ENCODE results near the gene TAF7.

The TAF7 gene

DNA sequence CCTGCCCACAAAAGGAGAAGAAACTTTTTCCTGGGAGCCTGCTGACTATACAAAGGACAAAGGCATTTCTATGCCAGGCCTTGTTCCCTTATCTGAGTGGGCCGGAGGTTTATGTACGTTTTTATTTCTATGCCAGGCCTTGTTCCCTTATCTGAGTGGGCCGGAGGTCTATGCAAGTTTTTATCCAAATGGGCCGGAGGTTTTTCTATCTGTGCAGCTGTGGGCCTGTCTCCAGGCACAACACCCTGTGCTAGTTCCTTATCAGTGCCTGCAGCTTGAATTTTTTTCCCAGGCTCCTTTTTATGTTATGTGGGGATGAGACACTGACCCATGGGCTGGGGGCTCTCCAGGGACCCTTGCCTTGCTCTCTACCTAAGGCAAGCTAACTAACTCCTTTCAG, 22.2 kb downstream of the TAF7 start:
- no peak overlapping the region for H3K27ac ChIP-seq (replicated peaks)
- TF ChIP-seq POLR2AphosphoS5 (IDR thresholded peaks at IDR 0.05; ENCODE audit: low read depth): no peak
- TF ChIP-seq GABPA (IDR thresholded peaks at IDR 0.05; ENCODE audit: low read depth): no peak
- TF ChIP-seq, protein P1, sequence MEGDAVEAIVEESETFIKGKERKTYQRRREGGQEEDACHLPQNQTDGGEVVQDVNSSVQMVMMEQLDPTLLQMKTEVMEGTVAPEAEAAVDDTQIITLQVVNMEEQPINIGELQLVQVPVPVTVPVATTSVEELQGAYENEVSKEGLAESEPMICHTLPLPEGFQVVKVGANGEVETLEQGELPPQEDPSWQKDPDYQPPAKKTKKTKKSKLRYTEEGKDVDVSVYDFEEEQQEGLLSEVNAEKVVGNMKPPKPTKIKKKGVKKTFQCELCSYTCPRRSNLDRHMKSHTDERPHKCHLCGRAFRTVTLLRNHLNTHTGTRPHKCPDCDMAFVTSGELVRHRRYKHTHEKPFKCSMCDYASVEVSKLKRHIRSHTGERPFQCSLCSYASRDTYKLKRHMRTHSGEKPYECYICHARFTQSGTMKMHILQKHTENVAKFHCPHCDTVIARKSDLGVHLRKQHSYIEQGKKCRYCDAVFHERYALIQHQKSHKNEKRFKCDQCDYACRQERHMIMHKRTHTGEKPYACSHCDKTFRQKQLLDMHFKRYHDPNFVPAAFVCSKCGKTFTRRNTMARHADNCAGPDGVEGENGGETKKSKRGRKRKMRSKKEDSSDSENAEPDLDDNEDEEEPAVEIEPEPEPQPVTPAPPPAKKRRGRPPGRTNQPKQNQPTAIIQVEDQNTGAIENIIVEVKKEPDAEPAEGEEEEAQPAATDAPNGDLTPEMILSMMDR (IDR thresholded peaks at IDR 0.05; ENCODE audit: insufficient read depth, low read length): no peak
- TF ChIP-seq, protein P2, sequence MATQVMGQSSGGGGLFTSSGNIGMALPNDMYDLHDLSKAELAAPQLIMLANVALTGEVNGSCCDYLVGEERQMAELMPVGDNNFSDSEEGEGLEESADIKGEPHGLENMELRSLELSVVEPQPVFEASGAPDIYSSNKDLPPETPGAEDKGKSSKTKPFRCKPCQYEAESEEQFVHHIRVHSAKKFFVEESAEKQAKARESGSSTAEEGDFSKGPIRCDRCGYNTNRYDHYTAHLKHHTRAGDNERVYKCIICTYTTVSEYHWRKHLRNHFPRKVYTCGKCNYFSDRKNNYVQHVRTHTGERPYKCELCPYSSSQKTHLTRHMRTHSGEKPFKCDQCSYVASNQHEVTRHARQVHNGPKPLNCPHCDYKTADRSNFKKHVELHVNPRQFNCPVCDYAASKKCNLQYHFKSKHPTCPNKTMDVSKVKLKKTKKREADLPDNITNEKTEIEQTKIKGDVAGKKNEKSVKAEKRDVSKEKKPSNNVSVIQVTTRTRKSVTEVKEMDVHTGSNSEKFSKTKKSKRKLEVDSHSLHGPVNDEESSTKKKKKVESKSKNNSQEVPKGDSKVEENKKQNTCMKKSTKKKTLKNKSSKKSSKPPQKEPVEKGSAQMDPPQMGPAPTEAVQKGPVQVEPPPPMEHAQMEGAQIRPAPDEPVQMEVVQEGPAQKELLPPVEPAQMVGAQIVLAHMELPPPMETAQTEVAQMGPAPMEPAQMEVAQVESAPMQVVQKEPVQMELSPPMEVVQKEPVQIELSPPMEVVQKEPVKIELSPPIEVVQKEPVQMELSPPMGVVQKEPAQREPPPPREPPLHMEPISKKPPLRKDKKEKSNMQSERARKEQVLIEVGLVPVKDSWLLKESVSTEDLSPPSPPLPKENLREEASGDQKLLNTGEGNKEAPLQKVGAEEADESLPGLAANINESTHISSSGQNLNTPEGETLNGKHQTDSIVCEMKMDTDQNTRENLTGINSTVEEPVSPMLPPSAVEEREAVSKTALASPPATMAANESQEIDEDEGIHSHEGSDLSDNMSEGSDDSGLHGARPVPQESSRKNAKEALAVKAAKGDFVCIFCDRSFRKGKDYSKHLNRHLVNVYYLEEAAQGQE (IDR thresholded peaks at IDR 0.05; ENCODE audit: insufficient replicate concordance, low read depth): no peak
- no peak for TF ChIP-seq SPI1 (IDR thresholded peaks at IDR 0.05; ENCODE audit: borderline replicate concordance, low read depth)
- no peaks in the 10 kb centered on the region for H3K27me3 ChIP-seq (ENCODE audit: insufficient read depth, poor library complexity, severe bottlenecking)
- H3K4me3 ChIP-seq (replicated peaks; ENCODE audit: insufficient read depth, low read length): no peak overlapping the region
- no peak for DNase-seq (ENCODE audit: low read depth in 1 of 2, low spot score in 1 of 2)

- DNase-seq (ENCODE audit: low read depth in 1 of 2, low spot score in 1 of 2): no peak
- Histone ChIP-seq H3K27me3 (ENCODE audit: insufficient read depth, poor library complexity, severe bottlenecking) (no peaks in the 10 kb centered on the region), H3K4me3 (replicated peaks; ENCODE audit: insufficient read depth, low read length) (no peak overlapping the region), H3K27ac (replicated peaks) (no peak overlapping the region)
- TF ChIP-seq SPI1 (IDR thresholded peaks at IDR 0.05; ENCODE audit: borderline replicate concordance, low read depth): no peak
- TF ChIP-seq POLR2AphosphoS5 (IDR thresholded peaks at IDR 0.05; ENCODE audit: low read depth): no peak
- TF ChIP-seq, protein P2 (IDR thresholded peaks at IDR 0.05; ENCODE audit: insufficient replicate concordance, low read depth): no peak
- TF ChIP-seq GABPA (IDR thresholded peaks at IDR 0.05; ENCODE audit: low read depth): no peak
- TF ChIP-seq, protein P1 (IDR thresholded peaks at IDR 0.05; ENCODE audit: insufficient read depth, low read length): no peak
Measured at GRCh38 chr5:141272906-141273305, 47.7 kb downstream of the TAF7 start.

- Histone ChIP-seq H3K27me3 (ENCODE audit: insufficient read depth, poor library complexity, severe bottlenecking) (no peaks in the 10 kb centered on the region), H3K27ac (replicated peaks) (no peak overlapping the region), H3K4me3 (replicated peaks; ENCODE audit: insufficient read depth, low read length) (no peak overlapping the region)
- TF ChIP-seq GABPA (IDR thresholded peaks at IDR 0.05; ENCODE audit: low read depth): no peak
- TF ChIP-seq, protein P1 (IDR thresholded peaks at IDR 0.05; ENCODE audit: insufficient read depth, low read length): no peak
- TF ChIP-seq POLR2AphosphoS5 (IDR thresholded peaks at IDR 0.05; ENCODE audit: low read depth): no peak
- TF ChIP-seq, protein P2 (IDR thresholded peaks at IDR 0.05; ENCODE audit: insufficient replicate concordance, low read depth): no peak
- no peak for TF ChIP-seq SPI1 (IDR thresholded peaks at IDR 0.05; ENCODE audit: borderline replicate concordance, low read depth)
- no peak for DNase-seq (ENCODE audit: low read depth in 1 of 2, low spot score in 1 of 2)
Measured at GRCh38 chr5:141269195-141269594, 51.4 kb downstream of the TAF7 start.

Measured in HL-60 (cell line).